Iris pigment epithelial cell (primary cell): ENCODE data around the gene PRKCB.

Experiments used
- DNase-seq: peaks from one replicate; pipeline ENCODE4 v3.0.0-alpha.2; 2011; ENCODE audit warnings: low read depth

Gene PRKCB

DNA sequence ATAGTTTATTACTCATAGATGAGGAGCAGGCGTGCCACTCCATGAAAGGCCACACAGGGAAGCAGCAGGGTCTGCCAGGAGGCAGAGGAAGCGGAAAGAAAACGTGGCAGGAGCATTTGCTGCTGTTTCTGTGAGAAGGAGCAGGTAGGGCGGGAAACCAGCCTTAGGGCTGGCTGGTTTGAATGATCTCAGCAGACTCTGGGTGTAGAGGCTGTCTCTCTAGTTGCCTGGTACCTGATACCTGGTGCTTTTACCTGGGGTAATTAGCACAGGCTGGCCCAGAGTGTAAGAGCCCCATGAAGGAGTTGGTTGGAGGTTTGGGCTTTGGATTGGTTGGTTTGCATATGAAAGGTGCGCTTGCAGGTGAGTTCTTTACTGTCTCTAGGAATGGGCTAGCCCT, 215.3 kb downstream of the PRKCB start:
- no peak for DNase-seq

GRCh38 chr16:24052329-24053098, 216.7 kb downstream of the PRKCB start:
- DNase-seq: no peak

DNA sequence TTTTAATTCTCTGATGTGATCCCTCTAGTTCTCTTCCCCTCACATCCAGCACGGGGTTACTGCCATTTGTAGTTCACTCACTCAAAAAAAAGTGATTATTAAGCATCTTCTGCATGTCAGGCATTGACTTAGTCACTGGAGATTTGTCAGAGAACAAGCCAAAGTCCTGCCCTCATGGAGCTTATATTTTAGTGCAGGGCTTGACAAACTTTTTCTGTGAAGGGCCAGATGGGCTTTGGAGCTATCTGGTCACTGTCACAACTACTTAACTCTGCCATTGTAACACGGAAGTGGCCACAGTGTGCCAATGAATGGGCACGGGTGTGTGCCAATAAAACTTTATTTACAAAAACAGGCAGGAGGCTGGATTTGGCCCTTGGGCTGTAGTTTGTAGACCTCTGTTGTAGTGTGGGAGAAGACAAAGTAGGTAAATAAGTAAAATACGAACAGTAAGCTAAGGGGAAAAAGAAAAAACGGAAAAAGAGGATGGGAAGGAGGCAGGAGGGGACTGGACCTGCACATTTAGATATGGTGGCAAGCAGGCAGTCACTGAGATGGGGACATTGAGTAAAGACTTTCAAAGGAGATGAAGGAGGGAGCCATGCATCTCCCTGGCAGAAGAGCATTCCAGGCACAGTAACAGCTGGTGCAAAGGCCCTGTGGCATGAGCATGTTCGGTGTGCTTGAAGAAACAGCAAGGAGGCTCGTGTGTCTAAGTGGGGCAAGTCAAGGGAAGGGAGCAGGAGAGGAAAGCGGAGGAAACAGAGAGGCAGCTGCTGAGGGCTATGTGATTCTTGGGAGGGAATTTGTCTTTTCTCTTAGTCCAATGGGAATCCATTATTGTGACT, 217.5 kb downstream of the PRKCB start:
- no peak for DNase-seq

DNA sequence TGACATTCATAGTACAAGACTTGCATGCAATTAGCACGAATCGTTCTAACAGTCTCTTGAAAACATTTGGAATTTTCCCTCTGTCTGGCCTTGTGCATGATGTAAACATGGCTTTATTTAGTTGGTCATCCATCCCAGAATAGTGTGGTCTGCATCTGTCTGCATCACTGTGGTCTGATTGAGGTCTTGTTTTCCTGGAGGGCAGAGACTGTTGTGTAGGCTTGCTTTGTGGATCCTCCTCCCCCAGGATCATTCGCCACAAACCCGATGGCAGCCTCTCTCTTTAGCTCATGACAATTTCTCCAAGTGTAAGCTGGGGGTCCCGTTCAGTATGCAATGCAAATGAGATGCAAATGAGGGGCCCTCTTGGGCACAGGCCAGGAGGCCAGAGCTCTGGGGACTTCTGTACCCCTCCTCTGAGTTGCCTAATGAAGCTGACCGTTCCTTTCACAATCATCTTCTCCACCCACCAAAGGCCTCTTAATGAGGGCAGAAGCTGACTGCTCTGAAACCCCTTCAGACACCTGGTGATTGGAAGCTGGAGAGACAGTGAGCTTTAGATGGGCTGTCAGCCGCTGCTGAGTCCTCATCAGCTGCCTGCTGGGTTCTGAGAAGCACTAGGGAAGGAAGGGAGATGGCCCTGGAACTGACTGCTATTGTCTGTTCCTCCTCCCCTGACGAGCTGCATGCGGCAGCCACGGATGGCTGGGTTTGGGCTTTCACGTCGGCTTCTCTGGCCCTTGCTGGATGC, 219.1 kb downstream of the PRKCB start:
- DNase-seq: no peak

DNA sequence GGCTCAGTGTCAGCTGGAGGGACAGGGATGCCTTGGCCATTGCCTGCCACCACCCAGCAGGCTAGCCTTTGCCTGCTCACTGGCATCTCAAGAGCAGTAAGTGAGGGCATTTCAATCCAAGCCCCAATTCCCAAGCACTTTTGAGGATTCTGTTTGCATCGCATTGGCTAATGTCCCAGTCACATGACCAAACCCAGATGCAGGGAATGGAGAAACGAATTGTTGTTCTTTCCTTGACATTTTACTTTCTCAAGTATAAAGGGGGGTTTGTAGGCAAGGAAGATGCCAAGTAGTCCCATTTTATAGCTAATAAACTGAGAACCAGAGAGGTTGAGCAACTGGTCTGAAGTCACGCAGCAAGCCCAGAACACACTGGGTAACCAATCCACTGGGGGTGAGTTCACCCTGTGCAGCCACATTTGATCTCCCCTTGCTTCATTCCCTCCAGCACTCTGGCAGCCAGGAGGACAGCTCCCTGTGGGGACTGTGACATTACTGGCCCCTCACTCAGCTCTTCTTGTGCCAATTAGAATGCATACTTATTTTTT, 226.6 kb downstream of the PRKCB start:
- DNase-seq: no peak

- DNase-seq: no peak
Observed at GRCh38 chr16:24069036-24069590, 233.3 kb downstream of the PRKCB start.

GRCh38 chr16:24070851-24071250, 235.1 kb downstream of the PRKCB start:
- peak; percentile 24 for DNase-seq

GRCh38 chr16:24071666-24072360, 236.0 kb downstream of the PRKCB start:
- no peak for DNase-seq

GRCh38 chr16:24073321-24073720, 237.5 kb downstream of the PRKCB start:
- no peak for DNase-seq

DNA sequence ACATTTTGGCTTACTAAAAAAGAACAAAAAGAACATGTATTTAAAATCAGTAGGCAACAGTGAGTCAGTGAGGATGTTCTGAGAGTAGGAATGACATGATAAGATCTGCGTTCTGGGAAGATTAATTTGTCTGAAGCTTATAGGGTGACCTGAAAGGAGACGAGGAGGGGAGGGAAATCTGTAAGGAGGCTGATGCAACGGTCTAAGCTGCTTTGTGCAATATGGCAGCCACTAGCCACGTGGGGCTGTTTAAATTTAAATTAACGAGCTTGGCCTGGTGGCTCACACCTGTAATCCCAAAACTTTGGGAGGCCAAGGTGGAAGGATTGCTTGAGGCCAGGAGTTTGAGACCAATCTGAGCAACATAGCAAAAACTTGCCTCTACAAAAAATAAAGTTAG, 238.8 kb downstream of the PRKCB start:
- no peak for DNase-seq

GRCh38 chr16:24075302-24075701, 239.5 kb downstream of the PRKCB start:
- DNase-seq: no peak

- DNase-seq: no peak
Observed at GRCh38 chr16:24075931-24076716, 240.3 kb downstream of the PRKCB start.

- DNase-seq: no peak
Observed at GRCh38 chr16:24077292-24077691, 241.5 kb downstream of the PRKCB start.

GRCh38 chr16:24077966-24078365, 242.2 kb downstream of the PRKCB start:
- DNase-seq: no peak

GRCh38 chr16:24085666-24086065, 249.9 kb downstream of the PRKCB start:
- DNase-seq: no peak

GRCh38 chr16:24087891-24088410, 252.2 kb downstream of the PRKCB start:
- no peak for DNase-seq

DNA sequence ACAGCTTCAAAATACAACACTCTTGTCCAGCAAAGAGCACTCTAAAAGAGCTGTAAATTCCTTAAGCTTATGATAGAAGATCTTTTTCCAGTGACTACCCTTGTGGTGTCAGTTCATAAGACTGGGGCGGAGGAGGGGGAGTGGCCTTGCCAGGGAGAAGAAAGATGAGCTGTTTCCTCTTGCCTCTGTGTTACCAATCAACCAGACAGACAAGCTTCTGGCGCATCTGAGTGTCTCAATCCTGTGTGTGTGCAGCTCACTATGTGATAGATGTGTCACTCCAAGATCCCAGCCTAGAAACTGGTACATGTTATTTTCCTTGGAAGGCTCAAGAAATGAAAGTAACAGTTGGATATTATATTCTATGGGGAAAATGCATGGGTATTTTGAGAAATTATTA, 253.0 kb downstream of the PRKCB start:
- no peak for DNase-seq

GRCh38 chr16:24091125-24091524, 255.3 kb downstream of the PRKCB start:
- no peak for DNase-seq

GRCh38 chr16:24093049-24093448, 257.3 kb downstream of the PRKCB start:
- DNase-seq: no peak

GRCh38 chr16:24094660-24095059, 258.9 kb downstream of the PRKCB start:
- no peak for DNase-seq
